HG03135 (cell line): ENCODE data around the gene DPF3.

Experiments used
- ATAC-seq: cut with Tn5 transposase; IDR thresholded peaks from one replicate; pipeline ENCODE4 v1.9.1; 2021; ENCODE audit warnings: mild to moderate bottlenecking, moderate library complexity; ENCODE audit not compliant: unreplicated experiment

The DPF3 gene

DNA sequence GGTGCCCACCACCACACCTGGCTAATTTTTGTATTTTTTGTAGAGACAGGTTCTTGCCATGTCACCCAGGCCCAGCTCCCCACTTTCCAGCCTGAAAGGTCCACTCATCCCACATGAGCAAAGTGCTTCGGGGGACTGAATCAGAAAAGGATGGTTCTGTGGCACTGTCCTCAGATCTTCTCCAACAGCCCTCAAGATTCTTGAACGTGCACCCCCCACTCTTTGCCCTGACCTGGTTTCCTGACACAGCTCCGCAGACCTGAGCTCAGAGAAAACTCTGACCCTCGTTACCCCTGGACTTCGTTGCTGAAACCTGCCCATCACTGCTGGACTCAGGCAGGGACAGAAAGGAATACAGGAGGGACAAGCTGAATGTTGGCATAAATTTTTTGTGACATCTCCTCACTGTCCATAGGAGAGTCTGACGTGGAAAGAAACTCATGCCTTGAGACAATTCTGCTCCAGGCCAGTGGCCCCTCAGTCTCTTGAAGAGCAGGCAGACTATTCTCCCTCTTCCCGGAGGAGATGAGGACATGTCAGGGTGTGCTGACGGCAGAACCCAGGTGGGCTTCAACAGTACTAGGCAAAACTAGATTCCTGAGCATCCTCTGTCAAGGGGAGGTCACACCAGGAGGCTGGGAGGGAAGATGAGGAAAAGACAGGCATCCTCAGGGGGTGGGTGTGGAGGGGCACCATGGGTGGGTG lies 149.3 kb downstream of the DPF3 start:
- no peak for ATAC-seq

GRCh38 chr14:72743626-72744025 lies 150.3 kb downstream of the DPF3 start:
- no peak for ATAC-seq

GRCh38 chr14:72742838-72743195 lies 151.1 kb downstream of the DPF3 start:
- no peak for ATAC-seq

- no peak for ATAC-seq
Measured at GRCh38 chr14:72742118-72742837, 151.6 kb downstream of the DPF3 start.

DNA sequence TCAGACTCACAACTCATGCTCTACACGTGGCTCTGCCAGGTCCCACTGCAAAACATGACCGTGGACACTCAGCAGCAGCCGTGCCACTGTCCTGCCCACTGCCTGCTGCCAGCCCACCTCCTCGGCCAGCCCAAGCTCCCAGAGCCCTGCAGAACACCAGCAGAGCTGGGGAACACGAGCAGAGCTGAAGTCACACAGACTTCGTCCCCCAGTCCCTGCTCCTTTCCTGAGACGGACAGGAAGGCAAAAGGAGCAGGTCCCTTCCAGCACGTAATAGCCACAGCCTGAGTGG lies 152.1 kb downstream of the DPF3 start:
- no peak for ATAC-seq

DNA sequence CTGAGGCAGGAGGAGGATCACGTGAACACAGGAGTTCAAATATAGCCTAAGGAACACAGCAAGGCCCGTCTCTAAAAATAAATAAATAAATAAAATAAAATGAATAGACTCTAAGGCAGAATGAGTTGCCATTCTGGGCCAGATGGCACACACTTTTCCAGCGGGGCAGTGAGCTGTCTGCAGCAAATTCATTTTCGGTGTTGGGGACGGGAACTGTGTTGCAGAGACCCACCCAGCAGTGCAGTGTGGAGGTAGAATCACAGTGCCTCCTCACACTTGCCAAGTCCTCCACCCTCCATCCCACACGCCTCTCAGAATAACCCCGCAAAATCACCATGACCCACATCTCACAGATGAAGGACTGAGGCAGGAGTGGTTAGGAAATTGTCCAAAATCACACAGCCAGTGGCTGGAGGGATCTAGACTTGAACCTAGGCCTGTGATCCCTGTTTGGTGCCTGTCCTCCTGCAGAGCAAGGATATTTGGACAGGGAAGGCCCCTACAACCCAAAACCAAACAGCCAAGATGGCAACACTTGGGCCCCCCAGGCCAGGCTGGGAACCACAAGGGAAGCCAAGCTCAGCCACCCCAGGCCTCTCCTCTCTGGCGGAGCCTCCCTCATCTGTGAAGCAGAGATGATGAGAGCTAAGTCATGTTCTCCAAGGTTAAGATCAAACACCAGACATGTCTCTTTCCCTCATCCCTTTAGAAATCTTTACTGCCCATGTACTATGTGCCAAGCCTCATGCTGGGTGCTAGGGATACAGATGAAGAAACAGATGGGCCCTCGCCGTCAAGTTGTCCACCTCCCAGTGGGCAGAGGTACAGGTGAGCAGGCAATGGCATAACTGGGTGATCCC lies 152.7 kb downstream of the DPF3 start:
- ATAC-seq = no peak

- ATAC-seq = no peak
Measured at GRCh38 chr14:72740504-72740961, 153.4 kb downstream of the DPF3 start.

DNA sequence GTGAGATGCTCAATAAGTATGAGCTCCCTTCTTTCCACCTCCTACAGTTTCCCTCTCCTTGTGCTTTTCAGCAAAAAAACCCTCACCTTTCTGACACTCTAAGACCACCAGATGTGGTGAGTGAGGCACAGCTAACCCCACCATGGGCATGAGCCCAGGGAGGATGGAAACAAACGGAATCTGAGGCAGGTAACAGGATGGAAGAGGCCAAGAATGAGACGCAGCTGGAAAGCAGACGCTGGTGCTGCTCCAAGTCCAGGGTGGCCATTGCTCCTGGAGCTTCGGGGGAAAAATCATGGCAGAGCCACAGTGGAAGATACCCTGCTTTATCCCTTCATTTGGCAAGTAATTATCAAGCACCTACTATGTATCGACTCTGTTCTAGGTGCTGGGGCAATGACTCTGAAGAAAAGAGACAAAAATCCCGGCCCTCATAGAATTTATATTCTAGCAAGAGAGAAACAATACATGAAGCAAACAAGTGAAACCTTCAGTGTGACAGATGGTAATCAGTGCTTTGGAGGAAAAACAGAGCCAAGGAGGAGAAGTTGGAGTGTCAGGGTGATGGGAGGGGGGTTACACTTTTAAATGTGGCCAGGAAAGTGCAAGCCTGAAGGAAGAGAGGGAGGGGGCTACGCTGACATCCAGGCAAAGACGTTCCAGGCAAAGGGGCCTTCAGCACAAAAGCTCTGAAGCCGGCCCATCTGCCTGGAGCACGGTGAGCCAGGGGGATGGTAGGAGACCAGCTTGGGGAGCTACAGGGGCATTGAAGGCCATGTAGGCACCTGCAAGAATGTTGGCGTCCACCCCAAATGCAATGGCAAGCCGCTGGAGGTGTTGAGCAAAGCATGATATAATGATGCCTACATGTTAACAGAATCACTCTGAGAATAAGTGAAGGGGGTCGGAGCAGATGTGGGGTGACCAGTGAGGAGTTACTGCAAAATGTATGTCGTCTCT lies 154.2 kb downstream of the DPF3 start:
- ATAC-seq = no peak

GRCh38 chr14:72738161-72738611 lies 155.7 kb downstream of the DPF3 start:
- ATAC-seq = no peak

DNA sequence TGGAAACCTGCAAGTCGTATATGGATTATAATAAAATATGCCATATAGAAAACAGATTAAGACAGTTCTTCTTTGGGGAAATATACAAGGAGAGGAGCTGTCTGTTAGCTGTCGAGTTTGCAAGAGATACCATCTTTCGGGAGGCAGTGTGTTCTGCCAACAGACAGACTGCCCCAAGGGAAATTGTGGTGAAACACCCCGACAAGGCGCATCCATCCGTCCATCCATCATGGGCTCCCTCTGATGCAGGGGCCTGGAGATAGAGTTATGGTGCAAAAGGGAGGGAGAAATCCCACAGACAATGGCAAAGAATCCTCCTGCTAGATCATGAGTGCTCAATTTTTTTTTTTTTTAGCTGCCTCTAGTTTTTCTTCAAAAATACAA lies 156.3 kb downstream of the DPF3 start:
- no peak for ATAC-seq

DNA sequence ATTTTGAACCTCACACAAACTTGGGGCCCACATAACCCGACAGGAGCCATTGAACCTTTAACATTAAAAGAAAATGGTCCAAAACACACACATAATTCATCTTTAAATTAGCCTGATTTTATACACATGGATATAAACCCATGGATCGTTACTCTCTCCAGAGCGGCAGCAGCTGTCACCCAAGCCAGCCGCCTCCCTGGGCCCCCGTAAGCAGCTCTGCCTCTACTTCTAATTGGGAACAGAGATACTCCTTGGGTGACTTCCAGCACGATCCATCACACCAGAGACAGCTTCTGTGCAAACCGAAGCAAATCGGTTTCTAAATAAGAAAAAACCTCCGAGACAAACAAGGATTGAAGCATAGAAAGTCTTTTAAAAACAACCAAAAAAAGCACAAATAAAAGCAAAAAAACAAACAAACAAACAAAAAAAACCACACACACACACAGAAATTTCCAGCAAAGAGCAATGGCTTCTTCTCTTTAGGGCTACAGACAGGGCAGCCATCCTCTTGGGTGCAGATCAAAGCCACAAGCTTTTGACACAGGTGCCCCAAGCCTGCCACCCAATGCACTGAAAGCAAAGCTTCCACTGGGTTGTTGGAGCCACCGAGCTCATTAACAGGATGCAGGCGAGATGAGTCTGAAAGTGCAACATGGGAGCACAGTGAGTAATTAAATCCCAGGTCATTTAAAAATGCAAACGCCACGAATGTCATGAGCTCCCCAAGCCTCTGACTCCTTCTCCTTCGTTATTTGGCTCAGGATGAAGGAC lies 156.9 kb downstream of the DPF3 start:
- no peak for ATAC-seq

GRCh38 chr14:72736308-72736707 lies 157.6 kb downstream of the DPF3 start:
- ATAC-seq = no peak

DNA sequence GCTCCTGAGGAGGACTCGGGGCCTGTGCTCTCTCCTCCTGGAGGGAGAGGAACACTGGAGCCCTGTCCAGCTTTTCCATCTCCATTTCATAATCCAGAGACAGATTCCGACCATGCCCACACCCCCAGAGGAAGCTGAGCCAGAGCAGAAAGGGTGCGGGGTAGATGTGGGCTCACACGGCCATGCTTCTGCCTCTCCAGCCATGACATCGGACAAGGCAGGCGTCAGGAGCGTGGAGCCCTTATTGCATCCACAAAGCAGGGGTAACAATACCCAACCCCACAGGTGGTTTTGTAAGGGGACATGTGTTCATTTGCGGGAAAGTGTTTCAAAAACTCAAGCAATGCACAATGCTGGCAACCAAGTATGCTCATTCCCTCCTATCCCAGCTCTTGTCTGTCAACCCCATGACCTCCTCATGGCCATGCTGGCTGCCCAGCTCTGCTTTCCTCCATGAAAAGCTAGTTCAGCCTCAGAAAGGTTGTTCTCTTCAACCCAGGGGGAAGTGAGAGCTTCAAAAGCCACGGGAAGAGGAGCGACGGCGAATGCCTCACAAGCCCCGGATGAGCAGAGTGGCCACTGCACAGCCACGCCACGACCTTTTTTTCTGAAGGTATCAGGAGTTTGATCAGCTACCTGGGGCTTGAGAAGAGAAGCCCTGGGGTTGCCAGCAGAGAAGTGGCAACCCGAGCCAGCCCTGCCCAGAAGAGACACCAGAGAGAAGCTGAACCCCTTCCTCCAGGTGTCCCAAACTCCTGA lies 161.7 kb downstream of the DPF3 start:
- no peak for ATAC-seq

DNA sequence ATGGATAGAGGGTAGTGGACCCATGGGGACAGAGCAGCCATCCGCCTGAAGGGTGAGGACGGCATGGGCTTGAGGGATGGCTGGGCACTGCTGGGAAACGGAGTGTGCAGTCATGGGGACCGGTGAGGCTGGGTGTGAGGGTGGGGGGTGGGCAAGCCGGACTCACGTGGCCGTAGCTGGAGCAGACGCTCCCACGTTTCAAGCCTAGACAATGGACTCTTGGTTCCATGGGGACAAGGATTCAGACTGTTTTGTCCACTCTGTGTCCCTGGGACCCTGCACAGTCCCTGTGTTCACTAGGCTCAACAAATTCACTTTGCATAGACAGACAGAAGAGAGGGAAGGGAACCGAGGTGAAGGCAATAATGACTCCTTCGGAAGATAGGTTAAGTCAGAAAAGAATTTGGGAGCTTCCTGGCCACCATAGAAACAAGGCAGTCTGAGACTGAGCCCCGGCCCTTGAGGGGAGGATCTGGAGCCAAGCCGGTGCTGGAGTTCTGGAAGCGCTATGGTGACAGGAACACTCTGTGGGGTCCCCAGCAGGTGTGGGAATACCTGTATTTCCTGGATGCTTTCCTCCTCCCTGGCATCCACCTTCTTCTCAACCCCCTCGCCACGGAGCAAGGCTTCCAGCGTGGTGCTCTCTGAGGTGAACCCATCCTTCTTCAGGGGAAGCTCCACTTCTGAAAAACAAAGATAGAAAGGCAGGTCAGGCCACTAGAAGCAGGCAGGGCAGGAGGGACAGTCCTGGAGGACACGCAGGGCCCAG lies 162.5 kb downstream of the DPF3 start:
- ATAC-seq = no peak

- ATAC-seq = no peak
Measured at GRCh38 chr14:72730468-72730867, 163.4 kb downstream of the DPF3 start.

GRCh38 chr14:72726444-72726843 lies 167.5 kb downstream of the DPF3 start:
- no peak for ATAC-seq

DNA sequence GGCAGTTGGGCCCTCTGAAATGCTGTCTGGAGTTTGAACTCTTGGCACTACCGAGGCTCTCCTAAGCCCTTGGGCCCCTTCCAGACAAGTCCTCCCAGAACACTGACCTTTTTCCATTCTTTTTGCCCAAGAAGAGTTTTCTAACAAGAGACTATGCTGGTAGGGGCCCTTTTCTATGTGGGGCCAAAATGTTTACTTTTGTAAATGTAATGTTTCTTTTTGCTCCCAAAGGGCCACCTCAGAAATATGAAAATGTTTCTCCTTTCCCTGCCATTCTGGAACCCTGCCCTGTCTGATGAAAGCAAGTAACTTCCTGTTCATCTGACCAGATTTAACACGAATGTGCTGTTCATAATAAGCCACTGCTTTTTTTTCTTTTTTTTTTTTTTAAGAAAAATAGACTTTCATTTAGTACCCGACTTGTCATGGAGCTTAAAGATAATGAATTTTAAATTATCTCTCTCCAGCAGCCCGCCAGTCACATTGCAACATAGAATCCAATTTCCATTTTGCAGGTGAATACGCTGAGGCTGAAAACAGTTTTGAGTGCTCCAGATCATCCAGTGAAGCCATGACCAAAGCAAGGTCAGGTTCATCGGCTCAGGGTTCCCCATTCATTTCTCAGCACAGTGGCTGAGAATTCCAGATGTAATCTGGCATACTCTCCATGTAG lies 169.9 kb downstream of the DPF3 start:
- ATAC-seq = no peak
